Fibroblast of the aortic adventitia (primary cell): Measurements from ENCODE around the gene CNPPD1. TPM values are rescaled to one million over a fixed set of nuclear protein-coding genes. Genes with fewer than 3 reads are reported as not detected.

Source experiments
- DNase-seq: peaks from one replicate; pipeline ENCODE4 v3.0.0-alpha.2; 2010; ENCODE audit warnings: low read depth
- H3K4me3 ChIP-seq: 2 replicates; pipeline ENCODE4 v1.5.1; 2011; ENCODE audit warnings: low read depth, mild to moderate bottlenecking, control low read depth, low read length, moderate library complexity
- total RNA-seq: library from RNA; depleted of rRNA; stranded (reverse); fragments of >200 nt; gene quantifications from 2 replicates; pipeline ENCODE4 v1.2.3, GENCODE V29; 2012; ENCODE audit warnings: low replicate concordance
- TF ChIP-seq, protein P1 (sequence below): IDR thresholded peaks from 2 replicates; pipeline ENCODE4 v1.5.1; 2011; ENCODE audit warnings: mild to moderate bottlenecking, low read length, control low read depth, inconsistent platforms; ENCODE audit not compliant: insufficient read depth

The CNPPD1 gene
- total RNA-seq, 1 donor, result 25.7 TPM

DNA sequence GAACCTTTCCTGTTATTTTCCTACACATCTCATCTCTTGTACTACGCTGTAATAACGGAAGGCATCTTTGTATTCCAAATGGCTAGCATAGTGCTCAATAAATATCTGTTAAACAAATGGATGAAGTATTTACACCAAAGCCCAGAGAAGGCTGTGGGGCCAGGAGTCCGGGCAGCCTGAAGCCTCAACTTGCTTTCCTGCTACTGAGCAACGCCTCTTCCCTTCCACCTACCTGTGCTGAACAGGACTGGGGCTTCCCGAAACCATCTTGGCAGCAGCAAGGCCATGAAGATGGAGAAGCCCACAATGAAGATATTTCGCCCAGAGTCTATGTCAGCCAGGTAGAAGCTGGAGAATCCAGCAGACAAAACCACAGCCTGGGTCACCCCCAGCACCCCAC lies 13.6 kb downstream of the CNPPD1 start:
- TF ChIP-seq, protein P1, sequence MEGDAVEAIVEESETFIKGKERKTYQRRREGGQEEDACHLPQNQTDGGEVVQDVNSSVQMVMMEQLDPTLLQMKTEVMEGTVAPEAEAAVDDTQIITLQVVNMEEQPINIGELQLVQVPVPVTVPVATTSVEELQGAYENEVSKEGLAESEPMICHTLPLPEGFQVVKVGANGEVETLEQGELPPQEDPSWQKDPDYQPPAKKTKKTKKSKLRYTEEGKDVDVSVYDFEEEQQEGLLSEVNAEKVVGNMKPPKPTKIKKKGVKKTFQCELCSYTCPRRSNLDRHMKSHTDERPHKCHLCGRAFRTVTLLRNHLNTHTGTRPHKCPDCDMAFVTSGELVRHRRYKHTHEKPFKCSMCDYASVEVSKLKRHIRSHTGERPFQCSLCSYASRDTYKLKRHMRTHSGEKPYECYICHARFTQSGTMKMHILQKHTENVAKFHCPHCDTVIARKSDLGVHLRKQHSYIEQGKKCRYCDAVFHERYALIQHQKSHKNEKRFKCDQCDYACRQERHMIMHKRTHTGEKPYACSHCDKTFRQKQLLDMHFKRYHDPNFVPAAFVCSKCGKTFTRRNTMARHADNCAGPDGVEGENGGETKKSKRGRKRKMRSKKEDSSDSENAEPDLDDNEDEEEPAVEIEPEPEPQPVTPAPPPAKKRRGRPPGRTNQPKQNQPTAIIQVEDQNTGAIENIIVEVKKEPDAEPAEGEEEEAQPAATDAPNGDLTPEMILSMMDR, result no peak
- no peak overlapping the region for H3K4me3 ChIP-seq
- DNase-seq, result no peak

DNA sequence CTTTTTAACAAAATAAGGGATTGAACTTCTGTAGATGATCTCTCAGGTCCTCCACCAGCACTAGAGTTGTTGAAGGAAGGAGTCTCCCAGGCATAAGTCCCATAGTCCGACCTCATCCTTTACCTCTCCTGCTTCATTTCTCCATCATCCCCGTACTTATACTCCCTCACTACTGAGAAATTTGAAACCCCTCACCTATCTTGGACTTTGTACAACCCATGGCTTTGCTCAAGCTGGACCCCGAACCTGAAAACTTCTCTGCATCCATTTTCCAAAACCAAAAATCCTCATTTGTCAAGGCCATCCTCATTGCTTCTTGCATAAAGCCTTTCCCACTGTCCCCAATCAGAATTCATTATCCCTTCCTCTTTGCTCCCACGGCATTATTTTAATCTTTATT lies 15.6 kb downstream of the CNPPD1 start:
- H3K4me3 ChIP-seq, result peak overlapping the region; percentile 89
- TF ChIP-seq, protein P1, result no peak
- DNase-seq, result no peak

DNA sequence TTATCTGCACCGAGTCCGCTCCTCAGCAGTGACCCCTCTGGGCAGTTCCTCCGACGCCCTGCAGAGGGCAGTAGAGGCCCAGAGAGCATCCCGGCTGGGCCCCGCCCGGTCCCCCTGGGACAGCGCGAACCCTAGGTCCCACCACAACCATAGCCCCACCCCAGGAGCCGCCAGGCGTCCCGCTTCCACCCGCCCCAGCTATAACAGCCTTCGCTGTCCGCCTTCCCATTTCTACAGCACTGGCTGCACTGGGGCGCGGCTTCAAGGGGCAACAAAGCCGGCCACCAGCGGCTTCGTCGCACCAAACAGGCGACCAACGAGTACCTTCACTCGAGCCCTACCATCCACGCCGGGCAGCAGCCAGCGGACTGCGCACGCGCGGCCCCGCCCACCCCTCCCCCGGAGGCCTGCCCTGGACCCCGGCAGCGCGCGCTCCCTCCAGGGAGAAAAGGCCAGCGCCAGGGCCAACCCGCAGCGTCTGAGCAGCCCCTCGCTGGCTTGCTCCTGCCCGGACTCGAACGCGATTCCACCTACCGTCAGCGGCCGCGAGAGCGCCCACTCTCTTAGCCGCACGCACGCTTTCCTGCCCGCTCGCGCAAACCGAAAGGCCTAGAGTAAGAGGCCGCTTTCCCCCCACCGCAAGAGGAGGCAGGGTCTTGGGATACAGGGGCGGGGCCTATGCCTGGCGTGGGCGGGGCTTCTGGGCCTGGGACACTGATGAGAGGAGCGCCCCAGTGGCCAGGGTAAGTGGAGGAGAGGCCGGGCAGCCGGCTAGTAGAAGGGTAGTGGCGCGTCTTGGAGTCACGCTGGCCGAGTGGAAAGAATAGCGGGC lies 16.3 kb downstream of the CNPPD1 start, which contains the start of gene NHEJ1:
NHEJ1 (minus strand) TSS at position 630 of the 832 bp plus-strand sequence. CDS start 2,453 bp downstream, outside the sequence.
- TF ChIP-seq, protein P1, result peak; percentile 99

DNA sequence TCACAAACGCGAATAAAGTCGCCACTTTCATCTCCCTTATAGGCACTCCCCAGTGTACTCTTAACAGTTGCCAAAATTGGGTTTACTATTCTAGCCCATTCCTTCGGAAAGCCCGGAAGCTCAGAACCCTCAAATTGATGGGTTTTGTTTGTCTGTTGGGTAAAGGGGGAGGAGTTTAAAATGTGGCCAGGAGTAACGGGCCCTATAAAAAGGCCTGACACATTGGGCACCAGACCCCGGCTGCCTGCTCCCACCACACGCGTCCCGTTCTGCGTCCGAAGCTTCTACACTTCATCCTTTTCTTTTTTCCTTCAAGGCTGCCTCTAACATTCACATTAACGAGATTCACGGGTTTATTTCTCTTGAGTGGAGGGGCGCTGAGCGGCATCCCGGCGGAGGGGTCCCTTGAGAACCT lies 16.9 kb downstream of the CNPPD1 start:
- no peak for DNase-seq
- TF ChIP-seq, protein P1, result no peak
- H3K4me3 ChIP-seq, result peak overlapping the region; percentile 89

More for the DNA sequence above, 16.3 kb downstream of the CNPPD1 start, which contains the start of gene NHEJ1:
- peak; percentile 93 for DNase-seq
- peak within 1 kb of the TSS; percentile 89 for H3K4me3 ChIP-seq

DNA sequence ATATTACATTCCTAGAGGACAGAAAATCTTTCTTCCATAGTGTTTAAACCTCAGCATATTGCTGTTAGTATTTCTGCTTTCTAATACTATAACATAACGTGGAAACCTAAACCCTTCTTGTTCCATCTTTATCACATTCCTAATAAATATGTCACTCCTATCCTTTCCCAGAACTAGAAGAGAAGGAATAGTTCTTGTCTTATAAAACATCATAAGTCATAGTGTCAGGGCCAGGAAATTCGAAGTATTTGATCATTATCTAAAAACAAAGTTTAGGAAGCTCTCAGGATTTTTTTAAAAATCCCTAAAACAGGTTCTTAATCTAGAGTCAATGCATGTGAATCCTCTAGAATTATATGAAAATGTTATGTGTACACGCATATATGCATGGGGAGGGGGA lies 18.1 kb downstream of the CNPPD1 start:
- H3K4me3 ChIP-seq, result no peak overlapping the region
- DNase-seq, result peak; percentile 25
- TF ChIP-seq, protein P1, result no peak

DNA sequence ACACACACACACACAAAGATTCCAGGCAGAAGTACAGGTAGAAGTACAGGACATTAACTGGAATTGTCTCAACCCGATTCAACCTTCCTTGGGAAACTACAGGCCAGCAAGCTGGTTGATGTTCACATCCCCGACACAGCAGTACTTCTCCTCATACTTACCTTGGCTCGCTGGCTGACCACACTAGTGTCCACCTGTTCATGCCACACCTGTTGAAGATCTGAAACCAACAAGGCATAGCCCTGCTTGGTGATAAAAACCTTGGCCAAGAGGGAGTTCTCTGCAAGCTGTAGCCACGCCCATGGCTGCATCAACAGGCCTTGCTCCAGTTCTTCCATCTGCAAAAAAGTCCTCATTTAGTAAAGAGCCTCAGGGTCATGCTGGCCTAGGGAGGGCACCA lies 18.7 kb downstream of the CNPPD1 start:
- DNase-seq, result no peak

More for the DNA sequence above, 18.7 kb downstream of the CNPPD1 start:
- no peak overlapping the region for H3K4me3 ChIP-seq
- TF ChIP-seq, protein P1, result no peak
